ENCODE measurements around the gene PLPP2. TPM values are rescaled to one million over a fixed set of nuclear protein-coding genes. Genes with fewer than 3 reads are reported as not detected.

PLPP2 gene
- total RNA-seq, 1 experiment from 2014 or later = not detected

GRCh38 chr19:279231-279630, 12.0 kb downstream of the PLPP2 start:
- ChIA-PET POLR2A (ENCODE audit: unreplicated experiment) (no interaction called here), CTCF (no interaction called here)
- intact Hi-C loops (cut with micrococcal nuclease) = no loop called here
- Histone ChIP-seq H3K4me1 (ENCODE audit: insufficient read depth, low read length) (no peaks in the 10 kb centered on the region), H3F3A (ENCODE audit: low read length, unreplicated experiment) (no peaks in the 10 kb centered on the region), H3K79me2 (ENCODE audit: low read length) (no peaks in the 10 kb centered on the region), H3K4me3 (ENCODE audit: low read length) (no peak overlapping the region), H3K9me3 (ENCODE audit: low read length) (no peaks in the 10 kb centered on the region), H3K27me3 (ENCODE audit: low read length) (no peaks in the 10 kb centered on the region), H3K9me2 (replicated peaks; ENCODE audit: low read length) (no peaks in the 10 kb centered on the region), H4K20me1 (ENCODE audit: low read length) (no peaks in the 10 kb centered on the region), H2AFZ (ENCODE audit: low read length) (no peak overlapping the region), H3K4me2 (ENCODE audit: low read length) (no peak overlapping the region), H3K27ac (ENCODE audit: low read length) (no peak overlapping the region), H3K36me3 (ENCODE audit: low read depth, low read length) (no peaks in the 10 kb centered on the region), H3K9ac (ENCODE audit: low read length) (no peak overlapping the region)
- DNase-seq (no peak), ATAC-seq (no peak)
- TF ChIP-seq EZH2 (IDR thresholded peaks at IDR 0.05; ENCODE audit: low read length, unreplicated experiment) = no peak
- TF ChIP-seq CTCF (conservative IDR thresholded peaks at IDR 0.05; ENCODE audit: low read depth, low read length) = no peak
- no peak for TF ChIP-seq EZH2phosphoT487 (IDR thresholded peaks at IDR 0.05; ENCODE audit: borderline replicate concordance, low read length)
- no TSS peak for BruUV-seq (replicated peaks)

- no peak overlapping the region for H3K9ac ChIP-seq (ENCODE audit: low read length)
- intact Hi-C loops (cut with micrococcal nuclease) = no loop called here
- no peaks in the 10 kb centered on the region for H3K79me2 ChIP-seq (ENCODE audit: low read length)
- H3K27me3 ChIP-seq (ENCODE audit: low read length) = no peaks in the 10 kb centered on the region
- no peak overlapping the region for H3K4me2 ChIP-seq (ENCODE audit: low read length)
- BruUV-seq (replicated peaks) = no TSS peak
- H3K4me1 ChIP-seq (ENCODE audit: insufficient read depth, low read length) = no peaks in the 10 kb centered on the region
- CTCF ChIA-PET = no interaction called here
- no peaks in the 10 kb centered on the region for H3K9me3 ChIP-seq (ENCODE audit: low read length)
- DNase-seq = no peak
- ATAC-seq = no peak
- TF ChIP-seq EZH2 (IDR thresholded peaks at IDR 0.05; ENCODE audit: low read length, unreplicated experiment) (no peak), CTCF (conservative IDR thresholded peaks at IDR 0.05; ENCODE audit: low read depth, low read length) (no peak), EZH2phosphoT487 (IDR thresholded peaks at IDR 0.05; ENCODE audit: borderline replicate concordance, low read length) (no peak)
- H3F3A ChIP-seq (ENCODE audit: low read length, unreplicated experiment) = no peaks in the 10 kb centered on the region
- no peaks in the 10 kb centered on the region for H3K36me3 ChIP-seq (ENCODE audit: low read depth, low read length)
- H2AFZ ChIP-seq (ENCODE audit: low read length) = no peak overlapping the region
- H4K20me1 ChIP-seq (ENCODE audit: low read length) = no peaks in the 10 kb centered on the region
- no peaks in the 10 kb centered on the region for H3K9me2 ChIP-seq (replicated peaks; ENCODE audit: low read length)
- no peak overlapping the region for H3K27ac ChIP-seq (ENCODE audit: low read length)
- POLR2A ChIA-PET (ENCODE audit: unreplicated experiment) = no interaction called here
- H3K4me3 ChIP-seq (ENCODE audit: low read length) = no peak overlapping the region
These were observed 13.5 kb downstream of the PLPP2 start for GRCh38 chr19:277581-278165.

GRCh38 chr19:277131-277530, 14.1 kb downstream of the PLPP2 start:
- DNase-seq = no peak
- Histone ChIP-seq H3K9ac (ENCODE audit: low read length) (no peak overlapping the region), H3K36me3 (ENCODE audit: low read depth, low read length) (no peaks in the 10 kb centered on the region), H3F3A (ENCODE audit: low read length, unreplicated experiment) (no peaks in the 10 kb centered on the region), H3K27ac (ENCODE audit: low read length) (no peak overlapping the region), H3K27me3 (ENCODE audit: low read length) (no peaks in the 10 kb centered on the region), H3K4me2 (ENCODE audit: low read length) (no peak overlapping the region), H3K9me3 (ENCODE audit: low read length) (no peaks in the 10 kb centered on the region), H3K4me3 (ENCODE audit: low read length) (no peak overlapping the region), H3K9me2 (replicated peaks; ENCODE audit: low read length) (no peaks in the 10 kb centered on the region), H3K79me2 (ENCODE audit: low read length) (no peaks in the 10 kb centered on the region), H2AFZ (ENCODE audit: low read length) (no peak overlapping the region), H3K4me1 (ENCODE audit: insufficient read depth, low read length) (no peaks in the 10 kb centered on the region), H4K20me1 (ENCODE audit: low read length) (no peaks in the 10 kb centered on the region)
- TF ChIP-seq EZH2phosphoT487 (IDR thresholded peaks at IDR 0.05; ENCODE audit: borderline replicate concordance, low read length) = no peak
- TF ChIP-seq EZH2 (IDR thresholded peaks at IDR 0.05; ENCODE audit: low read length, unreplicated experiment) = no peak
- TF ChIP-seq CTCF (conservative IDR thresholded peaks at IDR 0.05; ENCODE audit: low read depth, low read length) = no peak
- ChIA-PET CTCF (no interaction called here), POLR2A (ENCODE audit: unreplicated experiment) (no interaction called here)
- ATAC-seq = no peak
- BruUV-seq (replicated peaks) = no TSS peak
- intact Hi-C loops (cut with micrococcal nuclease) = no loop called here

Measured in PC-3 (cell line).